KOPT-K1 (cell line): ENCODE data around the gene ACAD10.
A peak's percentile ranks its signal among the peaks of the same experiment; 100 is the strongest.
"Not testable (repeated sequence)": the region's sequence is repeated elsewhere in the genome, so short reads cannot be mapped to it uniquely, and the experiment has no call there.

ENCODE experiments used
- H3K27ac ChIP-seq: fragments of 200-600 bp; sonication (generic); 2 replicates; pipeline ENCODE4 v1.5.1; 2016; ENCODE audit warnings: antibody characterized with exemption, mild to moderate bottlenecking, low read depth, low read length; ENCODE audit not compliant: poor library complexity, severe bottlenecking
- H3K36me3 ChIP-seq: fragments of 200-600 bp; sonication (generic); 2 replicates; pipeline ENCODE4 v1.5.1; 2017; ENCODE audit warnings: antibody characterized with exemption, mild to moderate bottlenecking, low read length, moderate library complexity; ENCODE audit not compliant: insufficient read depth
- H3K9me3 ChIP-seq: fragments of 200-600 bp; sonication (generic); 2 replicates; pipeline ENCODE4 v1.5.1; 2017; ENCODE audit warnings: antibody characterized with exemption, low read length, mild to moderate bottlenecking; ENCODE audit not compliant: insufficient read depth, poor library complexity, severe bottlenecking

Gene ACAD10

GRCh38 chr12:111672822-111673381, 13.0 kb upstream of the ACAD10 start:
- H3K36me3 ChIP-seq, result peaks cover 97% of the 10 kb centered on the region
- no peaks in the 10 kb centered on the region for H3K9me3 ChIP-seq
- H3K27ac ChIP-seq, result no peak overlapping the region

- Histone ChIP-seq H3K27ac (no peak overlapping the region), H3K9me3 (no peaks in the 10 kb centered on the region), H3K36me3 (peaks cover 100% of the 10 kb centered on the region)
Observed at GRCh38 chr12:111673503-111673902, 12.3 kb upstream of the ACAD10 start.

- H3K27ac ChIP-seq, result no peak overlapping the region
- no peaks in the 10 kb centered on the region for H3K9me3 ChIP-seq
- H3K36me3 ChIP-seq, result peaks cover 100% of the 10 kb centered on the region
Observed at GRCh38 chr12:111677186-111677585, 8.7 kb upstream of the ACAD10 start.

- Histone ChIP-seq H3K36me3 (peaks cover 40% of the 10 kb centered on the region), H3K27ac (peak overlapping the region; percentile 66)
- not testable (repeated sequence) for H3K9me3 ChIP-seq
Observed at GRCh38 chr12:111684485-111685198, 1.2 kb upstream of the ACAD10 start.

GRCh38 chr12:111685322-111685810, 487 bp upstream of the ACAD10 start:
- peak overlapping the region; percentile 66 for H3K27ac ChIP-seq

GRCh38 chr12:111686574-111687105, 787 bp downstream of the ACAD10 start:
- H3K9me3 ChIP-seq, result no peaks in the 10 kb centered on the region
- peaks cover 20% of the 10 kb centered on the region for H3K36me3 ChIP-seq
- peak overlapping the region; percentile 66 for H3K27ac ChIP-seq

More at GRCh38 chr12:111685322-111685810, 487 bp upstream of the ACAD10 start:
- Histone ChIP-seq H3K9me3 (no peaks in the 10 kb centered on the region), H3K36me3 (peaks cover 33% of the 10 kb centered on the region)

- Histone ChIP-seq H3K9me3 (no peaks in the 10 kb centered on the region), H3K36me3 (peaks cover 14% of the 10 kb centered on the region), H3K27ac (no peak overlapping the region)
Observed at GRCh38 chr12:111687255-111687654, 1.4 kb downstream of the ACAD10 start.

GRCh38 chr12:111687952-111688351, 2.1 kb downstream of the ACAD10 start:
- Histone ChIP-seq H3K27ac (no peak overlapping the region), H3K36me3 (peaks cover 12% of the 10 kb centered on the region), H3K9me3 (no peaks in the 10 kb centered on the region)

- Histone ChIP-seq H3K36me3 (peaks cover 36% of the 10 kb centered on the region), H3K27ac (no peak overlapping the region), H3K9me3 (no peaks in the 10 kb centered on the region)
Observed at GRCh38 chr12:111691262-111691661, 5.4 kb downstream of the ACAD10 start.

- Histone ChIP-seq H3K36me3 (peaks cover 43% of the 10 kb centered on the region), H3K9me3 (no peaks in the 10 kb centered on the region), H3K27ac (no peak overlapping the region)
Observed at GRCh38 chr12:111692575-111693210, 6.8 kb downstream of the ACAD10 start.

- H3K36me3 ChIP-seq, result peaks cover 49% of the 10 kb centered on the region
- no peak overlapping the region for H3K27ac ChIP-seq
- H3K9me3 ChIP-seq, result no peaks in the 10 kb centered on the region
Observed at GRCh38 chr12:111693818-111694217, 8.0 kb downstream of the ACAD10 start.

GRCh38 chr12:111699962-111700361, 14.1 kb downstream of the ACAD10 start:
- Histone ChIP-seq H3K36me3 (peaks cover 63% of the 10 kb centered on the region), H3K27ac (no peak overlapping the region), H3K9me3 (no peaks in the 10 kb centered on the region)

GRCh38 chr12:111705672-111706071, 19.8 kb downstream of the ACAD10 start:
- no peaks in the 10 kb centered on the region for H3K9me3 ChIP-seq
- peaks cover 74% of the 10 kb centered on the region for H3K36me3 ChIP-seq
- H3K27ac ChIP-seq, result no peak overlapping the region

GRCh38 chr12:111706145-111706544, 20.3 kb downstream of the ACAD10 start:
- Histone ChIP-seq H3K36me3 (peaks cover 73% of the 10 kb centered on the region), H3K27ac (no peak overlapping the region), H3K9me3 (no peaks in the 10 kb centered on the region)

GRCh38 chr12:111715279-111715678, 29.4 kb downstream of the ACAD10 start:
- Histone ChIP-seq H3K36me3 (peaks cover 60% of the 10 kb centered on the region), H3K9me3 (no peaks in the 10 kb centered on the region), H3K27ac (no peak overlapping the region)
